Thyroid gland (tissue), 4 donors: ENCODE measurements around the gene LNX1. TPM values are rescaled to one million over a fixed set of nuclear protein-coding genes. Genes with fewer than 3 reads are reported as not detected.

Experiments used
- DNase-seq, 2 donors: peaks; one replicate each; pipeline ENCODE4 v3.0.0-alpha.2; 2019
- H3K27ac ChIP-seq, 3 donors: fragments of 200-600 bp; sonication (generic); 1 replicate in 2 of 3; 2 replicates in 1 of 3; pipeline ENCODE4 v1.5.1; 2016 to 2019; ENCODE audit warnings: mild to moderate bottlenecking in 1 of 3, moderate library complexity in 1 of 3
- H3K27me3 ChIP-seq: fragments of 200-600 bp; sonication (generic); one replicate; pipeline ENCODE4 v1.5.1; 2019
- H3K36me3 ChIP-seq, 2 donors: fragments of 200-600 bp; sonication (generic); one replicate each; pipeline ENCODE4 v1.5.1; 2016 to 2019
- H3K4me1 ChIP-seq, 2 donors: fragments of 200-600 bp; sonication (generic); one replicate each; pipeline ENCODE4 v1.5.1; 2017 to 2019
- H3K4me3 ChIP-seq, 3 donors: fragments of 200-600 bp; sonication (generic); replicated peaks in 1 of 3; 1 replicate in 2 of 3; 2 replicates in 1 of 3; pipeline ENCODE4 v1.5.1; 2016; ENCODE audit warnings: mild to moderate bottlenecking in 1 of 3
- H3K9me3 ChIP-seq: fragments of 200-600 bp; sonication (generic); one replicate; pipeline ENCODE4 v1.5.1; 2017
- CTCF ChIP-seq, 6 experiments: fragments of 200-600 bp in 3 of 6; fragments of 450-650 bp in 3 of 6; sonication (generic) in 3 of 6; IDR thresholded peaks; one replicate each; pipeline ENCODE4 v1.5.1; 2016 to 2019; ENCODE audit warnings: antibody characterized with exemption in 6 of 6, mild to moderate bottlenecking in 2 of 6, inconsistent platforms in 1 of 6, moderate library complexity in 1 of 6
- POLR2A ChIP-seq, 2 donors: fragments of 450-650 bp; IDR thresholded peaks; one replicate each; pipeline ENCODE4 v1.6.1; 2017; ENCODE audit warnings: antibody characterized with exemption in 2 of 2, mild to moderate bottlenecking in 2 of 2, moderate library complexity in 1 of 2
- WGBS, 2 donors: methylation state at CpG; one replicate each; pipeline ENCODE4 v1.1.5; 2017; 5-methylcytosine and 5-hydroxymethylcytosine counted together
- intact Hi-C: fragments of 100-400 bp; cut with DNase I; formaldehyde crosslinking; loops from one replicate; pipeline ENCODE4 v1.15.1; 2023
- total RNA-seq, 4 donors: library from RNA; depleted of rRNA; stranded (reverse); fragments of >200 nt; gene quantifications; one replicate each; pipeline ENCODE4 v1.2.3, GENCODE V29; 2016

Gene LNX1
- total RNA-seq, 4 donors from 2014 or later, result 34.3 to 63.8 (median 43.3) TPM

DNA sequence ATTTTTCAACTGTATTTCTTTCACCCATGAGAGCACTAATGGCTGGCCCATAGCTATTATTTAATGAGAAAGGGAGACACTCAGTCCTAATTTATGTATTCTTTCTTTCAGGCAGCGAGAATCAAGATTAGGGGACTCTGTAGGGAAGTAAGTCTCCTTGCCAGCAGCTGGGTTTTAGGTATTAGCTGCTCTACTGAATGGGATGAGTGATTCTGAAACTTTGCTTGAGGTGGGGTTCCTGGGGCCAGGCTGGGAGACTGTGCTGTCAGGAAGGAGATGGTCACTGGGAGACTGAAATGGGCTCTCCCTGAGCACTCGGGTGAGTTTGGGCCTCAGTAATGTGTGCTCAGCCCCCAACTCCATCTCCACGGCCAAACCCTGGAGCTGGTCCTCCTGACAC, 78.7 kb downstream of the LNX1 start:
- 31 to 35% methylated on average over 3 of the region's 3 CpGs for WGBS, 2 donors
- intact Hi-C loops, result no loop called here
- H3K4me3 ChIP-seq, result no peak overlapping the region
- H3K4me1 ChIP-seq, result peaks cover 0 to 13% of the 10 kb centered on the region in 2 donors
- H3K9me3 ChIP-seq, result no peaks in the 10 kb centered on the region
- no peaks in the 10 kb centered on the region for H3K36me3 ChIP-seq
- H3K27ac ChIP-seq, result no peak overlapping the region
- no peaks in the 10 kb centered on the region for H3K27me3 ChIP-seq
- no peak for DNase-seq
- no peak for TF ChIP-seq CTCF (IDR thresholded peaks at IDR 0.05)
- TF ChIP-seq POLR2A (IDR thresholded peaks at IDR 0.05), result no peak

DNA sequence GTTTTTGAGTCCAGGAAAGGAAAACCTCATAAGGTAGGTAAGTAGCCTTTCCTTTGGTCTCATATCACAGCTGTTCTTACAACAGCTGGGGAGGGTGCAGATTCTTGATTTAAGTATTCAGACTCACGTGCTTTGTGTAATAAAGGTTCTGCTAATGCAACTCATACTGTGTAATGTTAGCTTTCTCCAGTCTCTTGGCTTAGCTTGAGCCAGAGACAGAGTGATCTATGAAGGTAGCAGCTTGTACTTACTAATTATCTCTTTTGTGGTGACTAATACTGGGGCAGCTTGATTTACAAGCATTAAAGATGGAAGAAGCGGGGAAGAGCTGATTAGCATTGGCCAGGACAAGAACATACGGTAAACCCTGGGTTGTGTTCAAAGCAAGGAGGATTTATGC, 80.3 kb downstream of the LNX1 start:
- no peak for TF ChIP-seq CTCF (IDR thresholded peaks at IDR 0.05)
- TF ChIP-seq POLR2A (IDR thresholded peaks at IDR 0.05), result no peak
- Histone ChIP-seq H3K27me3 (no peaks in the 10 kb centered on the region), H3K9me3 (no peaks in the 10 kb centered on the region), H3K36me3 (no peaks in the 10 kb centered on the region), H3K4me1 (peaks cover 0 to 13% of the 10 kb centered on the region in 2 donors), H3K4me3 (no peak overlapping the region), H3K27ac (no peak overlapping the region)
- intact Hi-C loops, result no loop called here
- 31 to 33% methylated on average over 3 of the region's 3 CpGs for WGBS, 2 donors
- DNase-seq, result no peak

DNA sequence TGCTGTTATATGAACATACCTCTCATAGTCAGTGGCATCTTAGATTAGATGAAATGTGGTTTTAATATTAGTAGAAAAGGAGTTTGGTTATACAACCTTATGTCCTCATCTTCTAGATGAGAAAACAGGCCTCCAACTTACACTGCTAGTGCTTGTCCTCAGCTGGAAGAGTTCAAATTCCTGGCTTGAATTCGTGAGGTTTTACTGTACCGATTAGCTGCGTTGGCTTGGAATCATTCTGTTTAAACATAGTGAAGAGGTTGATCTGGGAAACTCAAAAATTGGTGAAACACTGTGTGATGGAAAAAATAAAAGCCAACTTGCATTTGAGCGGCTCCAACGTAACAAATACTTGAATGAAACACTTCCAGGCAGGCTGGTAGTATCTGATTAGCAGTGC, 81.0 kb downstream of the LNX1 start:
- WGBS, 2 donors, result 16 to 23% methylated on average over 5 of the region's 5 CpGs
- H3K4me3 ChIP-seq, result no peak overlapping the region
- peaks cover 0 to 13% of the 10 kb centered on the region in 2 donors for H3K4me1 ChIP-seq
- no peak for TF ChIP-seq CTCF (IDR thresholded peaks at IDR 0.05)
- TF ChIP-seq POLR2A (IDR thresholded peaks at IDR 0.05), result no peak
- H3K27ac ChIP-seq, result no peak overlapping the region
- no peak for DNase-seq
- no peaks in the 10 kb centered on the region for H3K9me3 ChIP-seq
- H3K36me3 ChIP-seq, result no peaks in the 10 kb centered on the region
- intact Hi-C loops, result no loop called here
- no peaks in the 10 kb centered on the region for H3K27me3 ChIP-seq

DNA sequence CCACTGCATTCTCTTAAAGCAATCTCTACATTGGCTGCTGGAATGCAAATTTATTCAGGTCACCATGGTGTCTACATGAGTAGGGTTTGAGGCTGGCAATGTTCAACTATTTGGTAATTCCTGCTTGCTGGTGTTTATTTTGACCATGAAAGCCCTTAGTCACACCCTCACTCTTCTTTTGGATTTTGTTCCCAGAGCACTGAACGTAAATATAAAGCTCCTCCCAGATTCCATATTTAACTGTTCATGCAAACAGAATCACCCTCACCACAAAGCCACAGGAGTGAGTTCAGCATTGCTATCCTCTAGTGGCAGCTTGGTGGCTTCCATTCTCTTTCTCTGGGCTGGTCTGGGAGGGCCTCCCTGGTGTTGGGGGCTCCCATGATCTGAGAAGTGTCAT, 82.8 kb downstream of the LNX1 start:
- no peak for DNase-seq
- Histone ChIP-seq H3K36me3 (no peaks in the 10 kb centered on the region), H3K4me3 (no peak overlapping the region), H3K27ac (no peak overlapping the region), H3K9me3 (no peaks in the 10 kb centered on the region), H3K27me3 (no peaks in the 10 kb centered on the region), H3K4me1 (peaks cover 0 to 13% of the 10 kb centered on the region in 2 donors)
- TF ChIP-seq CTCF (IDR thresholded peaks at IDR 0.05), result no peak
- no peak for TF ChIP-seq POLR2A (IDR thresholded peaks at IDR 0.05)
- 53 to 71% methylated on average over 1 of the region's 1 CpG for WGBS, 2 donors
- intact Hi-C loops, result no loop called here

GRCh38 chr4:53507671-53508286, 83.5 kb downstream of the LNX1 start:
- intact Hi-C loops, result no loop called here
- DNase-seq, result peak; percentile 19 to 31
- H3K36me3 ChIP-seq, result no peaks in the 10 kb centered on the region
- H3K4me3 ChIP-seq, result no peak overlapping the region
- H3K27ac ChIP-seq, result peak overlapping the region in 1 of 3 donors; percentile 31
- H3K9me3 ChIP-seq, result no peaks in the 10 kb centered on the region
- TF ChIP-seq CTCF (IDR thresholded peaks at IDR 0.05) (no peak), POLR2A (IDR thresholded peaks at IDR 0.05) (no peak)
- no peaks in the 10 kb centered on the region for H3K27me3 ChIP-seq
- 74 to 82% methylated on average over 17 of the region's 17 CpGs for WGBS, 2 donors
- peaks cover 0 to 13% of the 10 kb centered on the region in 2 donors for H3K4me1 ChIP-seq
